ENCODE data around the gene MGRN1.

- TF ChIP-seq CTCF (IDR thresholded peaks at IDR 0.05) (no peak), POLR2A (IDR thresholded peaks at IDR 0.05) (no peak)
These were observed 84.9 kb downstream of the MGRN1 start for GRCh38 chr16:4709481-4709880.
